Activated CD8-positive, alpha-beta T cell treated with anti-CD3 and anti-CD28 coated beads for 36 hours (primary cell): ENCODE results near the gene MOB3B. TPM values are rescaled to one million over a fixed set of nuclear protein-coding genes. Genes with fewer than 3 reads are reported as not detected.
A peak's percentile ranks its signal among the peaks of the same experiment; 100 is the strongest.

Source experiments
- ATAC-seq: fragments of 200-7000 bp; cut with Tn5 transposase; one replicate; pipeline ENCODE4 v1.10.0; 2021; ENCODE audit warnings: mild to moderate bottlenecking, moderate library complexity
- CTCF ChIA-PET: fragments of 350-600 bp; sonication (Branson Sonifier 250); formaldehyde crosslinking; loops from one replicate; lab custom pipeline; 2021; ENCODE audit warnings: antibody characterized with exemption; lab: Charles Lee
- POLR2A ChIA-PET: fragments of 350-600 bp; sonication (Branson Sonifier 250); formaldehyde crosslinking; loops from one replicate; lab custom pipeline; 2021; ENCODE audit warnings: antibody characterized with exemption; lab: Charles Lee
- DNase-seq: peaks from one replicate; pipeline ENCODE4 v3.0.0-alpha.2; 2020
- H3K27ac Mint-ChIP-seq: one replicate; pipeline ENCODE4 v1.8.0; 2021; ENCODE audit warnings: mild to moderate bottlenecking, mixed read lengths
- H3K27me3 Mint-ChIP-seq: one replicate; pipeline ENCODE4 v1.8.0; 2021; ENCODE audit warnings: mixed read lengths
- H3K36me3 Mint-ChIP-seq: one replicate; pipeline ENCODE4 v1.8.0; 2021; ENCODE audit warnings: low read depth, mixed read lengths
- H3K4me1 Mint-ChIP-seq: one replicate; pipeline ENCODE4 v1.8.0; 2021; ENCODE audit warnings: low read depth, mixed read lengths
- H3K4me3 Mint-ChIP-seq: one replicate; pipeline ENCODE4 v1.8.0; 2021; ENCODE audit warnings: mild to moderate bottlenecking, moderate library complexity, mixed read lengths
- H3K9me3 Mint-ChIP-seq: one replicate; pipeline ENCODE4 v1.8.0; 2021; ENCODE audit warnings: mixed read lengths
- CTCF ChIP-seq: fragments of 200-600 bp; IDR thresholded peaks from one replicate; pipeline ENCODE4 v1.8.0; 2022; ENCODE audit warnings: antibody characterized with exemption, mild to moderate bottlenecking
- intact Hi-C: fragments of 100-400 bp; cut with micrococcal nuclease; formaldehyde crosslinking; loops from one replicate; pipeline ENCODE4 v1.10.0; 2022
- total RNA-seq, 2 experiments: library from RNA; stranded (reverse); gene quantifications; one replicate each; pipeline ENCODE4 v1.2.3, GENCODE V29; 2021

The MOB3B gene
- total RNA-seq, 2 experiments from 2014 or later: 0.47 to 0.67 TPM

GRCh38 chr9:27353166-27353473 is 176.5 kb downstream of the MOB3B start:
- intact Hi-C loops: no loop called here
- Mint-ChIP-seq H3K4me1 (peaks cover 14% of the 10 kb centered on the region), H3K9me3 (no peaks in the 10 kb centered on the region), H3K27ac (no peak overlapping the region), H3K4me3 (no peak overlapping the region), H3K27me3 (no peaks in the 10 kb centered on the region), H3K36me3 (peaks cover 2% of the 10 kb centered on the region)
- POLR2A ChIA-PET: no interaction called here
- DNase-seq (no peak), ATAC-seq (no peak)
- CTCF ChIA-PET: interaction anchor here (1.5 to 2.9 kb wide), 3 partner anchors 20 to 208 kb away, joined by 4 to 10 read pairs (median 8); partner anchors contain the start of gene MOB3B
- no peak for TF ChIP-seq CTCF

- peak overlapping the region; percentile 27 for H3K27ac Mint-ChIP-seq
- peaks cover 2% of the 10 kb centered on the region for H3K36me3 Mint-ChIP-seq
- ATAC-seq (peak; percentile 48), DNase-seq (peak; percentile 33)
- H3K4me3 Mint-ChIP-seq: no peak overlapping the region
- H3K27me3 Mint-ChIP-seq: no peaks in the 10 kb centered on the region
- TF ChIP-seq CTCF: no peak
- intact Hi-C loops: no loop called here
- POLR2A ChIA-PET: no interaction called here
- CTCF ChIA-PET: interaction anchor here (1.5 to 2.9 kb wide), 3 partner anchors 20 to 208 kb away, joined by 4 to 10 read pairs (median 8); partner anchors contain the start of gene MOB3B
- peaks cover 16% of the 10 kb centered on the region for H3K4me1 Mint-ChIP-seq
- H3K9me3 Mint-ChIP-seq: no peaks in the 10 kb centered on the region
Measured at GRCh38 chr9:27352457-27353165, 177.0 kb downstream of the MOB3B start.

DNA sequence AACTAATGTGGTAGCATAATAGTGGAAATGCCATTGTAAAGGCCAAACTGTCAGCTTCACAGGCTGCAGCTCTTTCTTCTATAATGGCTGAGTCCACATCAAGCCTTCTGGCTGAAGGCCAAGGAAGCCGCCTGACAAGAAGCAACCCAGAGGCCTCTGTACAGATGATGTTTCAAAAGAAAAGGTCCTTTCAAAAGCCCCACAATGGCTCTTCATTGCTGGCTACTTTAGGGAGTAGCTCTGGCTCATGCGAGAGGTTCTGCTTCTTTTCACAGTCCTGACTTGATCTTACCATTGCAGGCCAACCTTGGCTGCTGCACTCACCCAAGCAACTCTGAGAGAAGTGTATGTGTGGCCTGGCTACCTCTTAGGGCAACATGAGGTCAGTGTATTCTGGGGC is 178.2 kb downstream of the MOB3B start:
- ATAC-seq (no peak), DNase-seq (no peak)
- Mint-ChIP-seq H3K4me3 (no peak overlapping the region), H3K36me3 (peaks cover 2% of the 10 kb centered on the region), H3K4me1 (peaks cover 13% of the 10 kb centered on the region), H3K27ac (no peak overlapping the region), H3K9me3 (no peaks in the 10 kb centered on the region), H3K27me3 (no peaks in the 10 kb centered on the region)
- no peak for TF ChIP-seq CTCF
- intact Hi-C loops: no loop called here
- ChIA-PET POLR2A (no interaction called here), CTCF (no interaction called here)

GRCh38 chr9:27350382-27350976 is 179.1 kb downstream of the MOB3B start:
- DNase-seq (no peak), ATAC-seq (no peak)
- Mint-ChIP-seq H3K36me3 (peaks cover 2% of the 10 kb centered on the region), H3K27ac (no peak overlapping the region), H3K27me3 (no peaks in the 10 kb centered on the region), H3K4me3 (no peak overlapping the region), H3K4me1 (peaks cover 12% of the 10 kb centered on the region), H3K9me3 (no peaks in the 10 kb centered on the region)
- intact Hi-C loops: no loop called here
- TF ChIP-seq CTCF: no peak
- CTCF ChIA-PET: no interaction called here
- POLR2A ChIA-PET: no interaction called here

DNA sequence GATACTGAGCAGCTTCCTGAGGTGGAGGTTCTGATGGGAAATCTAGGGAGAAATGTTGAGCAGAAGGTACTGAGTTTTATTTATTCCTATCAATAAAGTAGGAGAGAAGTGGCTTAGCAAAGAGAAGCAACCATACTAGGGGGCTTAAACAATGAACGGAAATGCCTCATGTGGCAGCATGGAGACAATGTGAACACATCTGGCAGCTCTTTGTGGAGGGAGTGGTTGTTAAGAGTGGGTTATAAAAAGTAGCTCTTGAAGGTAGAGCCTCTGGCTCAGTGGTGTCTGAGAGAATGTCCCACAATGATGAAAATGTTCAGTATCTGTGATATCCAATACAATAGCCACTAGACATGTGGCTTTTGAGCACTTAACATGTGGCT is 179.9 kb downstream of the MOB3B start:
- ATAC-seq (no peak), DNase-seq (no peak)
- no peaks in the 10 kb centered on the region for H3K9me3 Mint-ChIP-seq
- no peak overlapping the region for H3K4me3 Mint-ChIP-seq
- intact Hi-C loops: no loop called here
- no peak for TF ChIP-seq CTCF
- ChIA-PET POLR2A (no interaction called here), CTCF (no interaction called here)
- peaks cover 12% of the 10 kb centered on the region for H3K4me1 Mint-ChIP-seq
- peaks cover 2% of the 10 kb centered on the region for H3K36me3 Mint-ChIP-seq
- no peaks in the 10 kb centered on the region for H3K27me3 Mint-ChIP-seq
- H3K27ac Mint-ChIP-seq: no peak overlapping the region
